ENCODE results near the gene RNF166.

DNA sequence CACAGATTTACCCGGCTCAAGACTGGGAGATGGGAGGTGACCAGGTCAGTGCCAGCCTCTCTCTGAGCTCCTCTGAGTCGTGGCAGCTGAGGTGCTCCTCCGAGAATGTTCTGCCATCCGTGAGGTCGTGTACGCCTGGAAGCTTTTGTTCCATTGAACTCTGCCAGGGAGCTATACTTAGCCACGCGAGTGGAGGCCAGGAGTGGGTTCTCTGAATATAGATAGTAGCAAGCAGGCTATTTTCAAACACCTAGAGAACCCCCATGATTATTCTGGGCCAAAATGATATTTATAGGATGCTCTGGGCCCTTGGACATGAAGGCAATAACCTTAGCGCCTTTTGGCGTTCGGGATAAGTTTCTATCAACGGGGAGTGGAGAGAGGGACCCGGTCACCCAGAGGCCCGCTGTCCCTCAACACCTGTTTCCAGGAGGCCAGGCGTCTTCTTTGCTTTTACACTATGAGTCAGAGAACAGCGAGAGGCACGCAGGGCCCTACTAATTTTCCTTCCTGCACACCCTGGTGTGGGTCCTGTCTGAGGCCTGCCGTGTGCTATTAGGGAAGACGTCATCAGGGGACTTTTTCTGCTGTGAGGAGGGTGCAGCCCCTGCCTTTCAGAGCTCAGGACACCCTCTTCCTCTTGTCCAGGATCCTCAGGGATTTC lies 32.4 kb downstream of the RNF166 start:
- TF ChIP-seq EZH2 (IDR thresholded peaks at IDR 0.05; ENCODE audit: borderline replicate concordance, insufficient read depth, low read length, poor library complexity, severe bottlenecking): no peak
- TF ChIP-seq, protein P1, sequence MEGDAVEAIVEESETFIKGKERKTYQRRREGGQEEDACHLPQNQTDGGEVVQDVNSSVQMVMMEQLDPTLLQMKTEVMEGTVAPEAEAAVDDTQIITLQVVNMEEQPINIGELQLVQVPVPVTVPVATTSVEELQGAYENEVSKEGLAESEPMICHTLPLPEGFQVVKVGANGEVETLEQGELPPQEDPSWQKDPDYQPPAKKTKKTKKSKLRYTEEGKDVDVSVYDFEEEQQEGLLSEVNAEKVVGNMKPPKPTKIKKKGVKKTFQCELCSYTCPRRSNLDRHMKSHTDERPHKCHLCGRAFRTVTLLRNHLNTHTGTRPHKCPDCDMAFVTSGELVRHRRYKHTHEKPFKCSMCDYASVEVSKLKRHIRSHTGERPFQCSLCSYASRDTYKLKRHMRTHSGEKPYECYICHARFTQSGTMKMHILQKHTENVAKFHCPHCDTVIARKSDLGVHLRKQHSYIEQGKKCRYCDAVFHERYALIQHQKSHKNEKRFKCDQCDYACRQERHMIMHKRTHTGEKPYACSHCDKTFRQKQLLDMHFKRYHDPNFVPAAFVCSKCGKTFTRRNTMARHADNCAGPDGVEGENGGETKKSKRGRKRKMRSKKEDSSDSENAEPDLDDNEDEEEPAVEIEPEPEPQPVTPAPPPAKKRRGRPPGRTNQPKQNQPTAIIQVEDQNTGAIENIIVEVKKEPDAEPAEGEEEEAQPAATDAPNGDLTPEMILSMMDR (IDR thresholded peaks at IDR 0.05; ENCODE audit: poor library complexity, severe bottlenecking): no peak
- no peak for TF ChIP-seq RAD21 (conservative IDR thresholded peaks at IDR 0.05)
- TF ChIP-seq POLR2AphosphoS5 (IDR thresholded peaks at IDR 0.05): no peak
- TF ChIP-seq SMC3 (conservative IDR thresholded peaks at IDR 0.05; ENCODE audit: poor library complexity): no peak
- TF ChIP-seq MXI1 (conservative IDR thresholded peaks at IDR 0.05; ENCODE audit: poor library complexity, severe bottlenecking): no peak

All from neural cell (in vitro differentiated cells).